GM18907 (cell line): Measurements from ENCODE around the gene WDR26.
"Not testable (repeated sequence)": the region's sequence is repeated elsewhere in the genome, so short reads cannot be mapped to it uniquely, and the experiment has no call there.

Experiments
- ATAC-seq: cut with Tn5 transposase; IDR thresholded peaks from one replicate; pipeline ENCODE4 v1.9.1; 2021; ENCODE audit warnings: mild to moderate bottlenecking, moderate library complexity; ENCODE audit not compliant: unreplicated experiment

WDR26 gene

GRCh38 chr1:224433701-224434672 lies 610 bp downstream of the WDR26 start:
- ATAC-seq = no peak

- no peak for ATAC-seq
Measured at GRCh38 chr1:224433041-224433691, 1.4 kb downstream of the WDR26 start.

DNA sequence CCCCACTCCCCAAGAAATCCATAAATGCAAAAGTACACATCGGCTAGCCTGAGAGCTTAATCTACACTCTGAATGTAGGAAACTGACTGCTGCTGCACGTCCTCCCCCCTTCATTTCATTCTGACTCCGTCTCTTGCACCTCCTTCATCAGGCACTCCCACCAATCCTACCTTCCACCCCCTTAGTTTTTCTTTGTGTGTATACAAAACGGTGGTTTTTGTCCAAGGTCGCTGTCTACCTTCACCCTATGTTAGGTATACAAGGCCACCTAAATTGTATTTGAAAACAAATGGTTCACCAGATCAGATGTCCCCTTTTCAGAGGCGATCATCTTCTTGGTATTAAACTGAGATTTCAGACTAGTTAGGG lies 1.9 kb downstream of the WDR26 start:
- no peak for ATAC-seq

DNA sequence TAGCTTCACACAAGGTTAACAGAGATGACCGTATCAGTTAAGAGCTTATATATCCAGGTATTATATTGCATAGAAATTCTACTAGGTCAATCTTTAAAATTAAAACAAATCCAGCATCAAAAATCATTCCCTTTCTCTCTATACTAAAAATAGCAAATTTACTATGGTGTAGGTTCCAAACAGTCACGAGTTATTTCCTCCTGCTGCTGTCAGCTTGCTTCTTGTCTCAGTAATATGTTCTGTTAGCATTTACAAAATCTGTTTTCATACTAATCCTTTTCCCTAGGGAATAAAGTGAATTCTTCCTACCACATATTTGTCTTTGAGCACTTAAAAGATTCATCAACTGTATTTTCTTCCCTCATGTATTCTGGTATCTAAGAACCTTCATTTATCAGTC lies 2.5 kb downstream of the WDR26 start:
- ATAC-seq = no peak

- ATAC-seq = no peak
Measured at GRCh38 chr1:224431726-224432125, 2.9 kb downstream of the WDR26 start.

GRCh38 chr1:224430511-224431113 lies 4.0 kb downstream of the WDR26 start:
- ATAC-seq = peak; percentile 38

DNA sequence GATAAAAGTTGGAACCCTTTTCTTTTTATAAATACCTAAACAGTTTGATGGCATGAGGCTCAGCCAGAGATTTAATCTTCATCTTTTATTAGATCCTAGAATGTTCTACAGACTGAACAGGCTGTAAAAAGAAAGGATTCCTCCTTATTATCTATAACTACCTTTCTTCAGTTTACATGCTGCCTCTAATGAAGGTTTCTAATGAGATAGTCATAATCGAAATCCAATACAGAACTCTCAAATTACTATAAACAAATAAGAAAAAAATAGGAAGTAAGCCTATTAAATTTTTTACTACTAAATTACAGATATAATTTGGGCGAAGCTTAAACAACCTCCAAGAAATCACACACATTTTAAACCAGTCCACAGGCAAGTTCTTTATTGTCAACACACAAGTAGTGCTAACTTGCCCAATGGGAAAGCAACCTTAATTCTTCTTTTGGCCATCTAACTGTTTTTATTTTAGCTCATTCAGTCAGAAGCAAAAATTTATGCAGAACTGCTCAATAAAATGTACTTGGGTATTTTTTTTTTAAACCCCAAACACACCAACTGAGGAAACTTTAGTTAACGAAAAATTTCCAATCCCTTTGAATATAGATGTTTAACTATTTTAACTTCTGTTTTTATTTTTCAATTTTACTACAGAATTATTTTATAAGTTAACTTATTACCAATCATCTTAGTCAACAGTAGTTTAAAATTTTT lies 4.8 kb downstream of the WDR26 start:
- no peak for ATAC-seq

GRCh38 chr1:224428713-224429112 lies 5.9 kb downstream of the WDR26 start:
- ATAC-seq = not testable (repeated sequence)

- no peak for ATAC-seq
Measured at GRCh38 chr1:224427346-224427745, 7.3 kb downstream of the WDR26 start.

DNA sequence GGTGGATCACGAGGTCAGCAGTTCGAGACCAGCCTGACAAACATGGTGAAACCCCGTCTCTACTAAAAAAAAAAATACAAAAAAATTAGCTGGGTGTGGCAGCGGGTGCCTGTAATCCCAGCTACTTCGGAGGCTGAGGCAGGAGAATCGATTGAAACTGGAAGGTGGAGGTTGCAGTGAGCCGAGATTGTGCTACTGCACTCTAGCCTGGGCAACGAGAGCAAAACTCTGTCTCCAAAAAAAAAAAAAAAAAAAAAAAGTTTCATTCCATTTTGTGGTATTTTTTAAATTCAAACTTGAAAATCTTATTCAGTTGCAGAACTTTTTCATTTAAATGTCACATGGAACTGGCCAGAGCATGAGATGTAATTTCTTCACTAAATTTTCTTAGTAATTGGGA lies 7.7 kb downstream of the WDR26 start:
- not testable (repeated sequence) for ATAC-seq

DNA sequence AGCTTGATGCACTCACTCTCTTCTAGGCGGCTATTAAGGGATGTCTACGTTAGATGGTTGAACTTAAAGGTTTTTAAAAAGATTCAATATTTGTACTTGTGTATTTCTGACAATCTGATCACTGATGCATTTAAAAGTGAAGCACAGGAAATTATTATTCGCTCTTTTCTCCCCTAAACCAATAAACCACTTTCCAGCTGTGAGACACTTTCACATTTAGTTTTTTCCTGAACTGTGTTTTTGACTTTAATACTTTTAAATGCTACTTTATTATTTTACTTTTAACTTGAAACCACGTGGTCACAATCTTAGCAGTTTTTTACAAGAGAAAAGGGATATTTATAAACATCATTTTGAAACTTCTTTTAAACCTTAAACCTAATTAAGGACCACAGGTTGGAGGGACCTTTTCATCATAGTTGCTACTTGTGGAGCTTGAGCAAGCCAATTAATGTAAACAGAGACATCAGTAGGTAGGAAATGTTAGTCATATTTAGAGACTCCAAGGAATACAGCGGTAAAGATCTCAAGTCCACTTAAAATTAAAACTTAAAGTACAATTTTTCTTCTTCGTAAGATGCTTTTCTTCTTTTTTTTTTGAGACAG lies 9.2 kb downstream of the WDR26 start:
- ATAC-seq = no peak

GRCh38 chr1:224420106-224420505 lies 14.5 kb downstream of the WDR26 start:
- ATAC-seq = no peak

- ATAC-seq = no peak
Measured at GRCh38 chr1:224411766-224412165, 22.8 kb downstream of the WDR26 start.

DNA sequence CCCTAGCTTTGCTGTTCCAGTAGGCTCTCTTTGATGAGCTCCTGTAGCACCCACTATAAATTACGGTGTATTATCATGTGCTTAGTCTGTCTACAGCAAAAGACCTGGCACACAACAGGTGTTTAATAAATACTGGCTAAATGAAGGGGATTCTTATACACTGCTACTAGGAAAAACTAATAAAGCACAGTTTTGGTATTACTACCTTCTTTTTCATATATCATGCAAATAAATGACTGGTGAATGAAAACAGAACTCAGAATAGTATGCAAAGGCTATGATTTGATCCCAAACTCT lies 26.4 kb downstream of the WDR26 start:
- ATAC-seq = no peak

DNA sequence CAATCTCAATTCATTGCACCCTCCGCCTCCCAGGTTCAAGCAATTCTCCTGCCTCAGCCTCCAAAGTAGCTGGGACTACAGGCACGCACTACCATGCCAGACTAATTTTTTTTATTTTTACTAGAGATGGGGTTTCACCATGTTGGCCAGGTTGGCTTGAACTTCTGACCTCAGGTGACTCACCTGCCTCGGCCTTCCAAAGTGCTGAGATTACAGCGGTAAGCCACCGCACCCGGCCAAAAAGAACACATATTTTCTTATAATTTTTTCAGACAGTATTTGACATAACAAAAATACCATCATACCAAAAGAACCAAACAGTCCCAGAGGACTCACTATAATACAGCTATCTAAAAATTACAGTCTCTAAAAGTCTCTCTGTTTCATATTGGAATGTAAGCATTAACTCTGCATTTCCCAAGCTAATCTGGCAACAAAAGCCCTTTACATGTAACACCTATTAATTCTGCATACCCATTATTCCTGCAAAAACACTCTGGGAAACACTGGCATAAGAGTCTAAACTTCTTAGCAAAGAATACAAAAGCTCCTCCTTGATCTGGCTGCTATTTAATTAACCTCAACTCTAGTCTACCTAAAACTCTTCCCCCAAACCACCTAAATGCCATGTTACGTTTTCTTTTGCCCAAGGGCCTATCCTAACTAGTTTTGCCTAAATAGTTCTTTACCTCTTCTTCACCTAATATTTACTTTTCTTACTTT lies 26.9 kb downstream of the WDR26 start:
- ATAC-seq = no peak

- no peak for ATAC-seq
Measured at GRCh38 chr1:224406216-224406615, 28.4 kb downstream of the WDR26 start.

DNA sequence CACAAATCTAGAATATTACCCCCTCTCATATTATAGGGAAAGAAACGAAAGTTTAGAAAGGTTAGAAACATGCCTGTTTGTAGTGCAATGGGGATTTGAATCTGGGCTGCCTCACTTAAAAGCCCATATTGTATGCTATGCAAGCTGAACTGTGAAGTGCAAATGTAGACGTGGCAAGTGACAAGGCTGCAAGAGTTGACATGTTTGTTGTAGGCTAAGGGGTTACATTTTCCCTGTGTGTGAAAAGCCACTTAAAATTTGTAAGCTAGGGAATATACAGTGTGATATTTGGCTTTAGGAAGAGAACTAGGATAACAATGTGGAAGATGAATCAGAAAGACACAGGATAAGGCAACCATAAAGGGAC lies 29.0 kb downstream of the WDR26 start:
- ATAC-seq = no peak

GRCh38 chr1:224404916-224405603 lies 29.5 kb downstream of the WDR26 start:
- ATAC-seq = no peak

DNA sequence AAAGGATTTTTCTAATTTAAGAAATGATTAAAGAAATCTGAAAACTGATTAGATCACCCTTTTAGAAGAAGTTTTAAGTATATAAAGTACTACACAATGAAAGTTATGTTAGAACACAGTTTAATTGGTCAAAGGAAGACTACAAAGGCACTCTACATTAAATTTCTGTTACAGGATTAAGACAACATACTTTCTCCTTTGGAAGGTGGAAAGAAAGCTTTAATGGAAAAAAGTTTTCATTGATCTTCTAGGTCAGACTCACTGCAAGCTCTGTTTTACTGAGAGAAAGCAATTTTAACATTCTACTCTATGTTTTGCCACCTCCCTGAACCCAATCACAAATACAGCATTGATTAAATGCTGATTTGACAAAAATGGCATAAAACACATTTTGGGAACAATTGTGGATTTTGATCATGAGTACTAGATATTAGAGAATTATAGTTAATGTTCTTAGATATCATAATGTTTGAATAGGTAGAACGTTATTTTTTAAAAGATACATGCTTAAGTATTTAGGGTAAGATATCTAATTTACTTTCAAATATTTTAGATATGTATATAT lies 32.0 kb downstream of the WDR26 start:
- ATAC-seq = no peak
